Inflammatory macrophage treated with lipopolysaccharide for 4 hours (primary cell): ENCODE measurements around the gene RPL27.
A peak's percentile ranks its signal among the peaks of the same experiment; 100 is the strongest.

ENCODE experiments used
- DNase-seq: peaks from one replicate; pipeline ENCODE4 v3.0.0-alpha.2; 2020

Gene RPL27

DNA sequence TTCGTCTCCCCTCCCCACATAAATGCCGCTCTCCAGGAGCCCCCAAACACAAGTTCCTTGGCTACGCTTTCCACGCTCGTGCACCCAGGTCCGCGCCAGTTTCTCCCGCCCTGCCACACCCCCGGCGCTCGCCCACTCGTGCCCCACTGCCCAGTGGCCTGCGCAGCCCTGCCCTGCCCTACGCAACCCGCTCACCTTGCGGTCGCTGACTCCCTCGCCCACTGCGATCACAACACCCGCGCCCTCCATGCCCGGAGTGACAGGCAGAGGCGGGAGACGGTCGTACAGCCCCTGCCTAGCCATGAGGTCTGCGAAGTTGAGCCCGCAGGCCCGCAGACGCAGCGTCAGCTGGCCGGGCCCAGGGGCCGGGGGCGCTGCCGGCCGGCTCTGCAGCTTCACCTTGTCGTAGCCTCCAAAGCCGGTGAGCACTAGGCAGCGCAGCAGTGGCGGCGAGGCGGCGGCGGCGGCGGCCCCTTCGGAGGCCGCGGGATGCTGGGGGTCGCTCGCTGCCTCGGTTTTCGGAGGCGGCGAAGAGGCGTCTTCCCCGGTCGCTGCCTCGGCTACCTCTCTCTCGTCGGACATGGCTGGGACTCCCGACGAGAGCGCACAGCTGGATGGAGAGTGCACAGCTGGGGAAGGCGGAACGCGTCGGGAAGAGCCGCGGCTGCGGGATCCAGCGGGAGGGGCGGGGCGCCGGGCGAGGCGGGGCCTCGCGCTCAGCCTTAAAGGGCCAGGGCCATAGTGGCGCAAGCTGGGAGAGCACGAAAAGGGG is 23.7 kb downstream of the RPL27 start, which contains the start of gene VAT1:
VAT1 (minus strand) TSS at position 645 of the 772 bp plus-strand sequence; CDS start at position 582, 63 bp downstream.
- peak; percentile 76 for DNase-seq

DNA sequence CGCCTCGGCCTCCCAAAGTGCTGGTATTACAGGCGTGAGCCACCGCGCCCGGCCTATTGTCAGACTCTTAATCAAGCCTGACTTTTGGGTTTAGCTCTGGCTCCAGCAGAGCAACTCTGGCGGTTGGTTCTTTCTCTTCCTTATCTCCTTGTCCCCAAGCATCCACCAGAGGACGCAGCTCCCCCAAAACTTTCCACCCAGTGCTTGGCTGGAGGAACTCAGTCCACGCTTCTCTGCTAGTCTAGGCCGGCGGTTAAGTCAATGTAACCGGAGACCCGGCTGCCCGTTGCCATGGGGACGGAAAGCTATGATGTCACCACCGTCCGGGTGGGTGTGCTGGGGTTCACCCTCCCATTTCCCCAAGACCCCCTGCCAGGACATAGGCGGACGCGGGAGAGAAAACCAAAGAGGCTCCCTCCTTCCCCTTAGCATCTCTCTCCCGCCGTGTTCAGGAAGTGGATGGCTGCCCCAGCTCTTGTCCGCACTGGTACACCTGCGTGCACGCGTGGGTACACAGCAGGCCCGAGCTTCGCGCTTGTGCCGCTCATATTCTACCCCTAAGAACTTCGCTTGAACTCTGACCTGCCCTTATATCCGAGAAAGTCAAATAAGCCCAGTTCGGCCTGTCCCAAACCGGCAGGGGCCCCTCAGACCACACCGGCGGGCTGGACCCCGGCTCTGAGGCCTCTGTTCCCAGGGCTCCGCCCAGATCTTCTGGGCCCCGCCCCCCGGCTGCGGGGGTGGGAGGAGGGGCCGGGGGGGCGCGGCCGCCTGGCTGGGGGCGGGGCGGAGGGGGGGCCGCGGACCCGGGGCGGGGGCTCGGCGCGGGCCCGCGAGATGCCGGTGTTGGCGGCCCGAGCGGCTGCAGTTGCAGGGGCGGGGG is 26.4 kb downstream of the RPL27 start, which contains the start of gene RND2:
RND2 (plus strand) TSS at position 825 of the 883 bp plus-strand sequence. CDS start 117 bp downstream, outside the sequence.
- DNase-seq = peak; percentile 88

DNA sequence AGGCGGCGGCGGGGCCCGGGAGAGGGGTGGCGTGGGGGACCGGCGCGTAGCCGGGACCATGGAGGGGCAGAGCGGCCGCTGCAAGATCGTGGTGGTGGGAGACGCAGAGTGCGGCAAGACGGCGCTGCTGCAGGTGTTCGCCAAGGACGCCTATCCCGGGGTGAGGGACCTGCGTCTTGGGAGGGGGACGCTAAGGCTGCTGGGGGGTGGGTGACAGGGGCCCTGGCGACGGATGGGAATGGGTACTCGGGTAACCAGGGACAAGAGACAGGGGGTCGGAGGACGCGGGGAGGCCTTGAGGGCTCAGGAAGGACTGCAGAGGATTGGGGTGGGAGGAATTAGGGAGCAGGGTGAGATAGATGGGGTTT is 27.1 kb downstream of the RPL27 start:
- no peak for DNase-seq

DNA sequence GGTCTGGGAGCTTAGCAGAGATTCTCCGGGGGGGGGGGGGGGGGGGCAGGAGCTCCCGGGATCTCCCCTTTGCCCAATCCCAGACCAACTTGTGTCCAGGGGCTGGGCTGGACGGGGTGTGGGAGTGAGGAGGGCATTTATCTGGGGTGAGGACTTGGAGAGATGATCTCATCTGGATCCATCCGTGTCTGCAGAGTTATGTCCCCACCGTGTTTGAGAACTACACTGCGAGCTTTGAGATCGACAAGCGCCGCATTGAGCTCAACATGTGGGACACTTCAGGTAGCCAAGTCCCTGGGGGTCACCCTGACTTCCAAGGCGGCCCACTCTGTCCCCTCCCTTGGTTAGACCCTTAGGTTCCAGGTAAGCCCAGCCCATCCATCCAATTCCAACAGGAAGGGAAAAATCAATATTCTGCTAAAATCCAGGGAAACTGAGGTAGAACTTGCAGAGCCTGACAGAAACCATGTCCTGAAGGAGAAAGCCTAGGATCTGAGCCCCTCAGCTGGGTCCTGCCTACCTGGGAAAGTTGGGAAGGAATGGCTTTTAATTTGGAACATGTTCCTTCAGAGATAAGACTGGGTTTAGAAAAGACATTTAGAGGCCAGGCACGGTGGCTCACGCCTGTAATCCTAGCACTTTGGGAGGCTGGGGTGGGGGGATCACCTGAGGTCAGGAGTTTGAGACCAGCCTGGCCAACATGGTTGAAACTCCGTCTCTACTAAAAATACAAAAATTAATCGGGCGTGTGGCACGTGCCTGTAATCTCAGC is 27.7 kb downstream of the RPL27 start:
- DNase-seq = no peak

DNA sequence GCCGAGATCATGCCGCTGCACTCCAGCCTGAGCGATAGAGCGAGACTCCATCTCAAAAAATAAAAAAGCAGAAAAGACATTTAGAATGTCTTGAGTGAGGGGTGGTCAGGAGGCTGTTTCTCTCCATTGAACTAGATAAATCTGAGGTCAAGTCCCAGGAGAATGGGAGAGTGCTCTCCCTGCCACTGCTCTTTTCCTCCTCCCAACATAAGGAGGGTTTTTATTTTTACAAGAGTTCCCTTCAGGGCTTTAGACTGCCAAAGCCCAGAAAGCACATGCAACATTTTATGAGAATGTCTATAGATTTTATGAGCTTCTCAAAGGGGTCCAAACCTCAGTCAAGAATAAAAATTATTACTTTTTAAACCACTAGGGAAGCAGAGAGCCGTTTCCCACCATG is 28.4 kb downstream of the RPL27 start:
- DNase-seq = no peak

DNA sequence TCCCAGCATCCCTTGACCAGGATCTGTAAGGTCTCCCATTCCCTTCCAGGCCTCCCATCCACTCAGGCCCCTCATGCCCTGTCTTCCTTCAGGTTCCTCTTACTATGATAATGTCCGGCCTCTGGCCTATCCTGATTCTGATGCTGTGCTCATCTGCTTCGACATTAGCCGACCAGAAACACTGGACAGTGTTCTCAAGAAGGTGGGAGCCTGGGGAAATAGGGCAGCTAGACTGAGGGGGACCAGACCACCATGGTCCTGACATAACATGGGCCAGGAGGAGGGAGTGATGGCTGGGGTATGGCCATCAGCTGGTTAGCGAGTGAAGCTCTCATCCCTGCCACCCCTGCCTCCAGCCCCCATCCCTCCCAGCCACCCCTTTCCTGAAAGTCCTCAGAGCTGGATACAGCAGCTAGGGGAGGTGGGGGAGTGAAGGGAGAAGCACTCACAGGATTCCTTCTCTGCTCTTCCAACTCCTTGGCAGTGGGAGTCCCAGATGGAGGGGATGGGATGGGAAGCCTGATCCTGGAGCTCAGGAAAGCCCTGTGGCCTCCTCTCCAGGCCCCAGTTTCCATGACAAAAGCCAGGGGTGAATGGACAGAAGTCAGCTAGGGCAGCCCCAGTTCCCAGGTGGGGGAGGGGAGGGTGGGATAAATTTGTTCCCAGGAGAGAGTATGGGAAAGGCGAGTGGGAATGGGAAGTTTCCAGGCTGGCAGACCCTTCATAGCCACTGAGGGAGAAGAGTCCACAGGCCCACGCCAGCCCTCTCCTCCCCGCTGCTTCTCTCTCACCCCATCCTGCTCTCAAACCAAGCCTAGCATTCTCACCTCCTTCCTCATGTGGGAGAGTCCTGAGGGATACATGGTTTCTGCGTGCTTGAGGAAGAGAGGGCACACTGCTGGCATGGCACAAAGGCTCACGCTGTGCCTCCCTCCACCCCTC is 29.1 kb downstream of the RPL27 start:
- no peak for DNase-seq

DNA sequence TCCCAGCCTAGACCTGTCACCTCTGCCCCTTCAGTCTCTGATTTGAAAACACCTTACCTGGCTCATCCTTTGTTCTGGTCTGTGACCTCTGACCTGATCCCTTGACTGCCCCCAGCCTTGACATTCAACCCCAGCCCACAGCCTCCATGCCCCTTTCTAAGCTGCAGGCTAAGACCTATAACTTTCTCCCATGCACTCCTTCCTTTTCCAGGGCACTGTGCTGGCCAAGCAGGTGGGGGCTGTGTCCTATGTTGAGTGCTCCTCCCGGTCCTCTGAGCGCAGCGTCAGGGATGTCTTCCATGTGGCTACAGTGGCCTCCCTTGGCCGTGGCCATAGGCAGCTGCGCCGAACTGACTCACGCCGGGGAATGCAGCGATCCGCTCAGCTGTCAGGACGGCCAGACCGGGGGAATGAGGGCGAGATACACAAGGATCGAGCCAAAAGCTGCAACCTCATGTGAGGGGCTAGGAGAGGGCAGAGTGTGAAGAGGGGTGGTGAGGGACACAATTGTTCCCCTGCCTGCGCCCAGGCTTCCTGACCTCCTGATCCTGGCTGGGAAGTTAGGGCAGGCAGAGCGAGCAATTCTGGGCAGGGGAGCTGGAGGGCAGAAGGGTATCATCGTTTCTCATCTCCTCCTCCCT is 30.1 kb downstream of the RPL27 start:
- DNase-seq = no peak

DNA sequence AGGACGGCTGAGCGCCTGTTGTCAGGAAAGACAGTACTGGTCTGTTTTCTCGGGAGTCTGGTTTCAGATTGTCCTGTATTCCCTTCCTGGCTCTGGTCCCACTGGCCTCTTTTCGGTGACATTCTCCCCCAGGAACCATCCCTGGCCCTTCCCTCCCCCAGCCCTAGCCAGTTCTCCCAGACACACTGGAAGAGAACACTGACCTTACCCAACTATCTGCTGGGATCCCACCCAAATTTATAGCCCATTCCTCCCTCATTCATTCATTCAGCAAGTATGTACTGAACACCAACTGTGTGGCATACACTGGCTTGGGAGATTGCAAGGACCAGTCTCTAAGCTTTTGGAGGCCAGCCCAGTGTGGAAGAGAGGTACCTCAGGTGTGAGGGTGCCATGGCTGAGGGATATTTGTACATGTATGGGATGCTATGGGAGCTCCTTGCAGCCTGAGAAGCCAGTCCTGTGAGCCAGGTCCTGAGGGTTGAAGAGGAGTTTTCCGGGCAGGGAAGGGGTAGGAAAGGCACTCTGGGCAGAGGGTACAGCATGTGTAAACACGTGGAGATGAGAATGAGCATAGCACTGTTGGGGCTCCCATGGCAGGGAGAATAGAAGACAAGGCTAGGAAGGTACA is 32.0 kb downstream of the RPL27 start:
- DNase-seq = no peak

DNA sequence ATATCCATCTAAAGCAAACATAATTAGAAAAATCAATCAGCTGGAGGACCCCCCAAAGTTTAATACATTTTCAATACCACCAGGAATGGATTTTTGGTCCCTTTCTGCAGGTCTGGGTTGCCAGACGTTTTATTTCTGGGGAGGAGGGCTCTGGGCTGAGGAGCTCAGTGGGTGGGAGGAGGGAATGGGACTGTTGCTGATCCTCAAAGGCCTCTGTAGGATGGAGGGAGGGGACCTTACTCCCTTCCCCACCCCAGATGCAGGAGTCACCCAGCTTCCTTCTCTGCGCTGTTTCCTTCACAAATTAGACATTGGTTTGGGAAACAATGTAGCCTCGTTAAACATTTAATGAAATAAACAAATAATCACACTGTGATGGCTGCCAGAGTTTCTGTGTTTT is 33.4 kb downstream of the RPL27 start:
- no peak for DNase-seq

DNA sequence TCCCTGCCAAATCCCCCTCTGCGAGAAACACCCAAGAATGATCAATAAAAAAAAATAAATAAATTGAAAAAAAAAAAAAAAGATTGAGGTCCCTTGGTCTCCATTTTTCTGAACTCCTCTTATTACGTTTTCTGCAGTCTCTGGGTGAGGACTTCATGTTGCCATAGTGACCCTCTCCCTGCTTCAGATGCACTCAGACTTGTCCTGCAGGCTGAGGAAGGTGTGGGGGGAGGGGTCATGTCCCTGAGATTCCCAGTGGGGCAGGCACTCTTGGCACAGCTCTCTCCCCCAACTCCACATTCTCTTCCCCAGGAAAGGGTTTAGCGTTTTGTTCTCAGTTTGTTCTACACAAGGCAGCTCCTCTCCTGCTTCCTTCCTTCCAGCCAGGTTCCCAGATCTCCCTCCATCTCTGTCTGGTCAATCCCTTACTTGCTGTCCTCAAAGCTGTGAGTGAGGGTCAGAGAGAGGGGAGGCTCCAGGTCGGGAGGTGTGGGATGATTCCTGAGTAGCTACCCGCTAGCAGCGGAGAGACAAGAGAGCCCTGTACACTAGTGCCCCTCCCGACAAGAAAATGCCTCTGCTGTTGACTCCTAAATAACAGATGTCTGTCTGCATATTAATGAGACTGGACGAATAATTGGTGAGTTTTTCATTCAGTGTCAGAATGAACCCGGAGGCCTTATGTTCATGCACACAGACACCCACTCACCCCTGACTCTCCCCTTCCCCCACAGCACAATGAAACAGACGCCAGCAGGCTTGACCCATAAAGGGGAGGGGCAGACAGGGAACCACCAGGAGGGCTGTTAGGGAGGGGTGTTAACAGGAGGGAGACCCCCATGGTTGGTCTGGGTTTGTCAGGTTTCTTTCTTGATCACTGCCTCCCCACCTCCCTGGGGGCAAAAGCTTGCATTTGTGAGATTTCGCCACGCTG is 36.0 kb downstream of the RPL27 start:
- no peak for DNase-seq

DNA sequence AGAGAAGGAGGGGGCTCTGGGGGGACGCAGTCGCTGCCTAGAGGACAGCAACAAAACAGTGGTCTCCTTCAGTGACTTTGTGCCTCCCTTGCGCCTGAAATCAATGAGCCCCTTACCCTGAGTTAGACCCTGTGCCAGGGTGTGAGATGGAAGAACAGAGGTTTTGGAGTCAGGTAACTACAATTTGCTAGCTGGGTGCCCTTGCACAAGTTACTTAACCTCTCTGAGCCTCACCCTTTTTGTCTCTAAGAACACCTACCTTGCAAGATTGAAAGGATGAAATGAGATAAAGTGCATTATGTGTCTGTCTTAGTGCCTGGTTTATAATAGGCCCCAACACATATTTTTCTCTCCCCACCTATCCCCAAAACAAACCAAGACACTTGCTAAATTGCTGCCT is 36.7 kb downstream of the RPL27 start:
- no peak for DNase-seq

DNA sequence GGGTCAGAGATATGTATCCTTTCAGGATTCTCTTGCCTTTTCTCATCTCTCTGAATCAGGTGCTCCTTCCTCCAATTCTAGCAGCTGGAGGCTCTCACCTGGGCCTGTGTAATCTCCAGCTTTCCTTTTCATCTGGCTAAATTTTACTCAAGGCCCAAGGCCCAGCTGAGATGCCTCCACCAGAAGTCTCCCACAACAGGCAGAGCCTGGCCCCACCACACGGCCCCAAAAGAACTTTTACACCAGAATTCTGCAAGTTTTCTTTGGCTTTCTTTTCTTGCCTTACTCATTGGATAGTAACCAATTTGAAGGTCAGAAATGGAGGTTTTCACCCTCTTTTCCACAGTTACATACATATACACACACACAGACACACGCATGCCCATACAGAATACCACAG is 41.4 kb downstream of the RPL27 start:
- DNase-seq = no peak

DNA sequence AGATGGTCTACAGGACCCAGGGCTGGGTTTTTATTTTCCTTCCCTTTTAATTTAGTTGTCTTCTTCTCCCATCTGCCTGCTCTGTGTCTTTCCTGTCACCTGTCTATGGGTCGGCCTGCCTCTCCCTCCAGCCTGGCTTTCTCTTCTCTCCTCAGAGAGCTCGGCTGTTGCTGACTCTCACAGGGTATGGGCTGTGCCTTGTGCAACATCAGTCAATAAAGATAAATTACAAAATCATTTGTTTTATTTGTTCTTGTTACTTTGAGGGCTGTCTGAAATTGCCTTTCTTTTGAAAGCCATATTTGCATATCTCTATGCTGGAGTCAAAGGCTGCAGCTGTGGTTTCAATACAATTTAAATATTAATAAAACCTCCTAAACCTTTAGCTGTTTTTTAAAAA is 42.4 kb downstream of the RPL27 start:
- DNase-seq = no peak

DNA sequence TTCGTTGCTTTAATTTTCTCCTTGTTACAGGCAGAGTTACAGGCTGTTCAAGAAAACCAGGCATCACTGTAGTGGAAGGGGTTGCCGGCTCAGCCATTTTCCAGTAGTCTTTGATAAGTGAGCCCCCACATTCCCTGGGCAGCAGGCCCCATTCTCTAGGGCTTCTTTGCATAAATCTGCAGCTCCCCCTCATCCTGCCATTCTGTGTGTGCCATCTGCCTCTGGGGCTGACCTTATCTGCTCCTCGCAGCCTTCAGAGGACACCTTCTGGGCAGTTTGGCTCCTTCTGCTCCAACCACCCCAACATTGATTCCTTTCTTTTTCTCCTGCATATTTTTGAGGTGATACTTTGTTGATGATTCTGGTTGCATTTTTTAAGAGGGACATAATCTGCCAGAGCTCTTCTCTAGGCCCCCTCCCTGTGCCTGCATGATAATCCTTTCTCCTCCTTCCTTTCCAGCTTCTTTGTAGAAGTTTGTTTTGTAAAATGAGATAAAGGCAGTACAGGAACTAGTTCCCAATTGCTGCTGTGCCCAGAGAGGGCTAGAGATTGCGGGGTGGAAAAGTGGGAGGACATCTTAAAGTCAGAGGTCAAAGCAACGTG is 43.9 kb downstream of the RPL27 start:
- no peak for DNase-seq

DNA sequence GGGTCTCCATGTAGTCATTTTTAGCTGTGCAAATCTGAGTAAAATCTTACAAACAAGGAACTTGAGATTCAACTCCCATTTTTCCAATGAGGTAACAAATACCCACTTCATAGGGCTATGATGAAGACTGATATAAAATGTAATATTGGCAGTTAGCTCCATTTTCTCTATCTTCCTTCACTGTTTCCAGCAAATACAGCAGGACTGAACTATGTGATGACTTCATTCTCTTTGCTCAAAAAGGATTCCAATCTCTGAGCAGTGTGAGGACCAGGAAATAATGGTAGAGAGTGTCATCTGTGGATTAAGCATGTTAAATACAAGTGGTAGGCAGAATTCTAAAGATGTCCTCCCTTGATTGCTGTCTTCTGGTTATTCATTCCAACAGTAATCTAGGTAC is 45.1 kb downstream of the RPL27 start:
- no peak for DNase-seq

DNA sequence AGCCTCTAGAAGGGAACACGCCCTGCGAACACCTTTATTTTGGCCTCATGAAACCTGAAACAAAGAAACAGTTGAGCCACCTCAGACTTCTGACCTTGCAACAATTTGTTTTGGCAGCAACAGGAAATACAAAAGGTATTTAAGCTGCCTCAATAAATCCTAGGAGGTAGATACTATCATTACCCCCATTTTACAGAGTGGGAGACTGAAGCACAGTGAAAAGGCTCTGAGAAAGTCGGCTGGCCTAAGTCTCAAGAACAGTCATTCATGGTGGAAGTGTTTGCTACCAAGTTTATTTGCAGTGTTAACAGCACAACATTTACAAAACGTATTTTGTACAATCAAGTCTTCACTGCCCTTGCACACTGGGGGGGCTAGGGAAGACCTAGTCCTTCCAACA is 45.8 kb downstream of the RPL27 start:
- DNase-seq = no peak

DNA sequence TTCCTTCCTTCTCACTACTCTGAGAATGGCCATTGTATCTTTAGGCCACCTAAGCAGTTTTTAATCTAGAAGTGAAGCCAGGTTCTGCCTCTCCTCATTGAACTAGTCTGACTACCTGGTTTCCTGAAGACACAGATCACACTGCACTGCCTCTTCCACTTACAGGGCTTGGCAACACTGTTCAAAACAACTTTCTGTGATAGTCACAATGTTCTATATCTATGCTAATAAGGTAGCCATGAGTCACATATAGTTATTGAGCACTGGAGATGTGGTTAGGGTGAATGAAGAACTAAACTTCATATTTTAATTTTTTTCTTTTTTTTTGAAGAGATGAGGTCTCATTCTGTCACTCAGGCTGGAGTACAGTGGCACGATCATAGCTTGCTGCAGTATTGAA is 53.8 kb downstream of the RPL27 start:
- no peak for DNase-seq
